Panc1 (cell line): ENCODE data around the gene PHKA2.

Experiments used
- POLR2AphosphoS5 ChIP-seq: IDR thresholded peaks from 2 replicates; pipeline ENCODE4 v1.6.1; 2012; ENCODE audit warnings: mild to moderate bottlenecking, low read depth, low read length, moderate library complexity
- TF ChIP-seq, protein P1 (sequence below): fragments of 450-650 bp; IDR thresholded peaks from 2 replicates; pipeline ENCODE4 v1.5.1; 2017; ENCODE audit warnings: mild to moderate bottlenecking

DNA sequence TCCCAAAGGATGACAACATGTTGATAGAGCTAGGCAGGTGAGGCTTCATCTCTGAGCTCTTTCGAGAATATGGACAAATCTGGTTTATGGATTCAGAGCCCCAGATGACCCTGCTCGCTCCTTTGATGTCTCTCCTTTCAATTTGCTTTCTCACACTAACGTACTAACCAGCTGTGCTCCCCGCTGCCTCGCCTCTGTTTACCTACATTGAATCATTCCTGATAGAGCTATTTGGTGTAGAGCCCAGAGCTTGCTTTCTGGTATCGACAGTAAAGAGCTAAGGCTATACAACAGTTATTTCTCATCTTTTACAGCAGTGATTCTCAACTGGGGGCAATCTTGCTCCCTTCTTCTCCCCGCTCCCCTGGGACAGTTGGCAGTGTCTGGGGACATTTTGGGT is 8.9 kb upstream of the PHKA2 start:
- TF ChIP-seq, protein P1, sequence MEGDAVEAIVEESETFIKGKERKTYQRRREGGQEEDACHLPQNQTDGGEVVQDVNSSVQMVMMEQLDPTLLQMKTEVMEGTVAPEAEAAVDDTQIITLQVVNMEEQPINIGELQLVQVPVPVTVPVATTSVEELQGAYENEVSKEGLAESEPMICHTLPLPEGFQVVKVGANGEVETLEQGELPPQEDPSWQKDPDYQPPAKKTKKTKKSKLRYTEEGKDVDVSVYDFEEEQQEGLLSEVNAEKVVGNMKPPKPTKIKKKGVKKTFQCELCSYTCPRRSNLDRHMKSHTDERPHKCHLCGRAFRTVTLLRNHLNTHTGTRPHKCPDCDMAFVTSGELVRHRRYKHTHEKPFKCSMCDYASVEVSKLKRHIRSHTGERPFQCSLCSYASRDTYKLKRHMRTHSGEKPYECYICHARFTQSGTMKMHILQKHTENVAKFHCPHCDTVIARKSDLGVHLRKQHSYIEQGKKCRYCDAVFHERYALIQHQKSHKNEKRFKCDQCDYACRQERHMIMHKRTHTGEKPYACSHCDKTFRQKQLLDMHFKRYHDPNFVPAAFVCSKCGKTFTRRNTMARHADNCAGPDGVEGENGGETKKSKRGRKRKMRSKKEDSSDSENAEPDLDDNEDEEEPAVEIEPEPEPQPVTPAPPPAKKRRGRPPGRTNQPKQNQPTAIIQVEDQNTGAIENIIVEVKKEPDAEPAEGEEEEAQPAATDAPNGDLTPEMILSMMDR: no peak
- no peak for TF ChIP-seq POLR2AphosphoS5
